NCI-H187 treated with DMSO at 0.1 percent for 48 hours (cell line): Measurements from ENCODE around the gene PEX5L.
"Not testable (repeated sequence)": the region's sequence is repeated elsewhere in the genome, so short reads cannot be mapped to it uniquely, and the experiment has no call there.

ENCODE experiments used
- DNase-seq: peaks from one replicate; lab custom pipeline; 2025; lab: John Stamatoyannopoulos, UW

PEX5L gene, protein sequence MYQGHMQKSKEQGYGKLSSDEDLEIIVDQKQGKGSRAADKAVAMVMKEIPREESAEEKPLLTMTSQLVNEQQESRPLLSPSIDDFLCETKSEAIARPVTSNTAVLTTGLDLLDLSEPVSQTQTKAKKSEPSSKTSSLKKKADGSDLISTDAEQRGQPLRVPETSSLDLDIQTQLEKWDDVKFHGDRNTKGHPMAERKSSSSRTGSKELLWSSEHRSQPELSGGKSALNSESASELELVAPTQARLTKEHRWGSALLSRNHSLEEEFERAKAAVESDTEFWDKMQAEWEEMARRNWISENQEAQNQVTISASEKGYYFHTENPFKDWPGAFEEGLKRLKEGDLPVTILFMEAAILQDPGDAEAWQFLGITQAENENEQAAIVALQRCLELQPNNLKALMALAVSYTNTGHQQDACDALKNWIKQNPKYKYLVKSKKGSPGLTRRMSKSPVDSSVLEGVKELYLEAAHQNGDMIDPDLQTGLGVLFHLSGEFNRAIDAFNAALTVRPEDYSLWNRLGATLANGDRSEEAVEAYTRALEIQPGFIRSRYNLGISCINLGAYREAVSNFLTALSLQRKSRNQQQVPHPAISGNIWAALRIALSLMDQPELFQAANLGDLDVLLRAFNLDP

GRCh38 chr3:180036671-180037455, at the start of gene PEX5L:
Gene PEX5L, minus strand, starts transcription at chr3:180036937. Its CDS starts 338 bp downstream, at chr3:180036599.
- DNase-seq = peak; percentile 26

DNA sequence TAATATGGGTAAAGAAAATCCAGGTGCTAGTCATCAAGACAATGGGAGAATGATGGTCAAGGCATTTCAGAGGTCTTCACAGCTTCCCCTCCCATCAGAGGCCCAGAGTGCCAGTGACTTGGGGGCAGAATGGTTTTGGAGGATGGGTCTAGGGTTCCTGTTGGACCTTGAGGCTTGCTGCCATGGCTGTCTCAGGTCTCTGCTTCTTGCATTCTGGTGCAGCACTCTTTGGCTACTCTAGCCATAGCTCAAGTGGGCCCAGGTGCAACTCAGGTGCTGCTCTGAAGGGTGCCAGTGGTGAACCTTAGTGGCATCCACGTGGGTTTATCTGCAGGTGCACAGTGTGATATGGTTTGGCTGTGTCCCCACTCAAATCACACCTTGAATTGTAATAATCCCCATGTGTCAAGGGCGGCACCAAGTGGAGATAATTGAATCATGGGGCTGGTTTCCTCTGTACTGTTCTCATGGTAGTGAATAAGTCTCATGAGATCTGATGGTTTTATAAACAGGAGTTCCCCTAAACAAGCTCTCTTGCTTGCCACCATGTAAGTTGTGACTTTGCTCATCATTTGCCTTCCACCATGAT, 48.5 kb upstream of the PEX5L start:
- no peak for DNase-seq

- no peak for DNase-seq
Observed at GRCh38 chr3:180082699-180083098, 46.0 kb upstream of the PEX5L start.

GRCh38 chr3:180078592-180078991, 41.9 kb upstream of the PEX5L start:
- DNase-seq = no peak

GRCh38 chr3:180073561-180073960, 36.8 kb upstream of the PEX5L start:
- no peak for DNase-seq

DNA sequence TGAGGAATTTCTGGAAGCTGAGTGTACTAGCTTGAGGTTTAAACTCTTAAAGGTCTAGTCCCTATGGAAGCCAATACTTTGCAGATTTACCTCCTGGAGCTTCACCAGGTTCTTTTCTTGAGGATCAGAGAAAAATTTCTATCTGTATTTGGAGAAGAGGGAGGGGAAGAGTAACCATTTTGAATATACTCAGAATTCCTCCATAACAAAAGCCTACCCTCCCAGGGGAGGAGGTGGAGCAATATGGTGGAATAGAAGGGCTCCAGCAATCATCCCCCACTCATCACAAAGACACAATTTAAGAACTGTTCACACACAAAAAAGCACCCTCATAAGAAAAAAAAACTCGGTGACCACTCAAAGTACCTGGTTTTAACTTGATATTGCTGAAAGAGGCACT, 36.0 kb upstream of the PEX5L start:
- no peak for DNase-seq

DNA sequence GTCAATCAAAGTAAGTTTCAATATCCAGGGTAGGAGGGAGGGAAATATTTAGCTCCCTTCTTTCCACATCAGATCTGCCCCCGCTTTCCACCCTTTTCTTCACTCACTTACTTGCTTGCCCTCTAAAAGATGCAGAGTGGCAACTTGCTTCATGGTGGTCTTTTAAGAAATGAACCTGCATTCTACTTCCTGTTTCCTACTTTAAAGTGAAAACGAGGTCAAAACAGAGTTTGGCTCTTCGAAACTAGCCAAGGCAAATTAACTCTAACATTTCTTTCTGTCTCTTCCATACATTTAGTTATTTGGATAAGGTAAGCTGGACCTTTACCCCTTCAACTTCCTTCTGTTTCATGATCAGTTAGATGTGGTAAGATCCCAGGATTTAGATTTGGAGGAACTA, 34.2 kb upstream of the PEX5L start:
- no peak for DNase-seq

- DNase-seq = no peak
Observed at GRCh38 chr3:180068023-180068422, 31.3 kb upstream of the PEX5L start.

GRCh38 chr3:180066598-180066997, 29.9 kb upstream of the PEX5L start:
- DNase-seq = no peak

GRCh38 chr3:180063783-180064182, 27.0 kb upstream of the PEX5L start:
- peak; percentile 40 for DNase-seq

- DNase-seq = no peak
Observed at GRCh38 chr3:180062771-180063170, 26.0 kb upstream of the PEX5L start.

GRCh38 chr3:180059356-180059755, 22.6 kb upstream of the PEX5L start:
- no peak for DNase-seq

DNA sequence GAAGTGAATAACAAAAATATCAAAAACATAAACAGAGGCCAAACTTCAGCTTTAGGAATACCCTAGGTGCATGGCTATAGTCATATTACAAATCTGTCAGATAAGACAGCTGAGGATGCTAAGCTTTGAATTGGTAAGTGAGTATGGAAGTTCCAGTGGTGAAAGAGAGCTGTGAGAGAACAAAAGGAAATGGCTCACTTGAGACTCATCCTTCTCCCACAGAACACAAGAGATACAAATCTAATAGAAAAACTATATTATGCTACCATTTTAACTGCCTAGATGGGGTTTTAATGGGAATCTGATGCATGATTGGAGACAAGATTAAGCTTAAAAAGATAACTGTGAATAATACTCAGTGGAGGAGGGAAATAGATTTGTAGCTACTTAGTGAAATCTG, 21.5 kb upstream of the PEX5L start:
- peak; percentile 45 for DNase-seq

GRCh38 chr3:180055656-180056055, 18.9 kb upstream of the PEX5L start:
- DNase-seq = not testable (repeated sequence)

GRCh38 chr3:180049391-180049790, 12.7 kb upstream of the PEX5L start:
- no peak for DNase-seq

- no peak for DNase-seq
Observed at GRCh38 chr3:180048840-180049239, 12.1 kb upstream of the PEX5L start.

DNA sequence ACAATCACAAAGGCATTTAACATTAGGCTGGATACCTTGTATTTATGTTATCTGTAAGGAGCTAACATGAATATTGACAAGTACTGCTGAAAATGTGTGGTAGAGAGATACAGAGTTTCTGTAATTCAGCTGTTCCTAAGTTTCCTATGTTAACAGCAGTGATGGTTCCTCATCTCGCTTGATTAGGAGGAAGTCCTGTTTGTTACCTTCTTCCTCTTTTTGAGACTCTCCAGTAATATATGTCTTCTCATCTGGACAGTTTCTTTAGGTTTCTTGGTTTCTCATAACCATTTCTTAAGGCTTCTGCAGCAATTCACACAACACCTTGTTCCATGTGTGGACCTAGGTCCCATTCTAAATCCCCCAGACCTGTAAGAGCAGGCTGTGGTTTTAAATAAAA, 11.4 kb upstream of the PEX5L start:
- DNase-seq = no peak

GRCh38 chr3:180040966-180041365, 4.2 kb upstream of the PEX5L start:
- DNase-seq = no peak

- DNase-seq = no peak
Observed at GRCh38 chr3:180036092-180036670, 556 bp downstream of the PEX5L start.

- DNase-seq = no peak
Observed at GRCh38 chr3:180026997-180027396, 9.7 kb downstream of the PEX5L start.

GRCh38 chr3:180018543-180018942, 18.2 kb downstream of the PEX5L start:
- DNase-seq = no peak

- no peak for DNase-seq
Observed at GRCh38 chr3:180017846-180018245, 18.9 kb downstream of the PEX5L start.
